BJ (cell line): ENCODE data around the gene VPS37D. TPM values are rescaled to one million over a fixed set of nuclear protein-coding genes. Genes with fewer than 3 reads are reported as not detected.

Source experiments
- CTCF ChIA-PET: fragments of 350-600 bp; formaldehyde crosslinking; extraction: SDS; loops from one replicate; lab custom pipeline; 2021; ENCODE audit warnings: antibody characterized with exemption, inconsistent platforms; lab: Yijun Ruan, JAX
- POLR2A ChIA-PET: fragments of 300-600 bp; sonication (Branson Sonifier 250); formaldehyde crosslinking; extraction: SDS; loops from one replicate; lab custom pipeline; 2021; ENCODE audit warnings: antibody characterized with exemption; lab: Charles Lee
- DNase-seq: peaks from one replicate; pipeline ENCODE4 v3.0.0-alpha.2; 2011; ENCODE audit warnings: low read depth
- H3K27me3 ChIP-seq: 2 replicates; pipeline ENCODE4 v1.6.0; 2011; ENCODE audit warnings: low read length; ENCODE audit not compliant: control insufficient read depth, insufficient read depth
- H3K36me3 ChIP-seq: 2 replicates; pipeline ENCODE4 v1.5.1; 2011; ENCODE audit warnings: low read length; ENCODE audit not compliant: control insufficient read depth, insufficient read depth
- H3K4me3 ChIP-seq: 2 replicates; pipeline ENCODE4 v1.5.1; 2011; ENCODE audit warnings: low read depth, mild to moderate bottlenecking, control low read depth, low read length
- polyA plus RNA-seq: library from polyadenylated mRNA; depleted of rRNA; stranded (reverse); fragments of >200 nt; gene quantifications from 2 replicates; pipeline ENCODE4 v1.2.3, GENCODE V29; 2011
- TF ChIP-seq, protein P1 (sequence below): IDR thresholded peaks from 2 replicates; pipeline ENCODE4 v1.5.1; 2011; ENCODE audit warnings: low read depth, mild to moderate bottlenecking, control low read depth, inconsistent platforms, low read length, moderate library complexity; ENCODE audit not compliant: insufficient read depth

VPS37D gene
- polyA plus RNA-seq, 1 experiment, result 3.3 TPM

- Histone ChIP-seq H3K36me3 (peaks cover 21% of the 10 kb centered on the region), H3K27me3 (no peaks in the 10 kb centered on the region), H3K4me3 (no peak overlapping the region)
- ChIA-PET POLR2A (interaction anchor here (0.6 kb wide), 1 partner anchor 58 kb away, joined by 3 read pairs; no protein-coding TSS in a partner anchor), CTCF (interaction anchor here (0.7 to 0.9 kb wide), 3 partner anchors 10 to 30 kb away, joined by 3 to 5 read pairs (median 3); no protein-coding TSS in a partner anchor)
- no peak for DNase-seq
- TF ChIP-seq, protein P1, sequence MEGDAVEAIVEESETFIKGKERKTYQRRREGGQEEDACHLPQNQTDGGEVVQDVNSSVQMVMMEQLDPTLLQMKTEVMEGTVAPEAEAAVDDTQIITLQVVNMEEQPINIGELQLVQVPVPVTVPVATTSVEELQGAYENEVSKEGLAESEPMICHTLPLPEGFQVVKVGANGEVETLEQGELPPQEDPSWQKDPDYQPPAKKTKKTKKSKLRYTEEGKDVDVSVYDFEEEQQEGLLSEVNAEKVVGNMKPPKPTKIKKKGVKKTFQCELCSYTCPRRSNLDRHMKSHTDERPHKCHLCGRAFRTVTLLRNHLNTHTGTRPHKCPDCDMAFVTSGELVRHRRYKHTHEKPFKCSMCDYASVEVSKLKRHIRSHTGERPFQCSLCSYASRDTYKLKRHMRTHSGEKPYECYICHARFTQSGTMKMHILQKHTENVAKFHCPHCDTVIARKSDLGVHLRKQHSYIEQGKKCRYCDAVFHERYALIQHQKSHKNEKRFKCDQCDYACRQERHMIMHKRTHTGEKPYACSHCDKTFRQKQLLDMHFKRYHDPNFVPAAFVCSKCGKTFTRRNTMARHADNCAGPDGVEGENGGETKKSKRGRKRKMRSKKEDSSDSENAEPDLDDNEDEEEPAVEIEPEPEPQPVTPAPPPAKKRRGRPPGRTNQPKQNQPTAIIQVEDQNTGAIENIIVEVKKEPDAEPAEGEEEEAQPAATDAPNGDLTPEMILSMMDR, result no peak
These were observed 37.3 kb downstream of the VPS37D start for GRCh38 chr7:73704640-73705550.

DNA sequence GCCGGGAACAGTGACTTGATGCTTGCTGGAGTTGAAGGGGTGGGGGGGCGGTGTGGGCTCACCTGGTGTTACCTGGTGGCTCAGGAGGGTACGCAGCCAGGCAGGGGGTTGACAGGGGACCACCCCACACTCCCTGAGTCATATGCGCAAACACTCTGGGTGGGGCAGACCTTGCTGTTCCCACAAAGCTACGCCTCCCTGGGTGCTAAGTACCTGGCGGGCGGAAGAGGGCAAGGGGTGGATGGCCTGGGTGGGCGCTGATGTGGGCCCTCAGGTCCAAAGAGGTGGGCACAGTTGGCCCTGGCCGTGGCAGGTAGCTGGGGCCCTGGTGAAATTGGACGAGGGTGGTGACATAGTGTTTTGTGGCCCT is 37.9 kb downstream of the VPS37D start:
- no peaks in the 10 kb centered on the region for H3K27me3 ChIP-seq
- POLR2A ChIA-PET, result no interaction called here
- DNase-seq, result no peak
- TF ChIP-seq, protein P1, result no peak
- CTCF ChIA-PET, result interaction anchor here (0.6 to 1.8 kb wide), 6 partner anchors 9 to 98 kb away, joined by 3 to 7 read pairs (median 3); no protein-coding TSS in a partner anchor
- no peak overlapping the region for H3K4me3 ChIP-seq
- H3K36me3 ChIP-seq, result peaks cover 20% of the 10 kb centered on the region

DNA sequence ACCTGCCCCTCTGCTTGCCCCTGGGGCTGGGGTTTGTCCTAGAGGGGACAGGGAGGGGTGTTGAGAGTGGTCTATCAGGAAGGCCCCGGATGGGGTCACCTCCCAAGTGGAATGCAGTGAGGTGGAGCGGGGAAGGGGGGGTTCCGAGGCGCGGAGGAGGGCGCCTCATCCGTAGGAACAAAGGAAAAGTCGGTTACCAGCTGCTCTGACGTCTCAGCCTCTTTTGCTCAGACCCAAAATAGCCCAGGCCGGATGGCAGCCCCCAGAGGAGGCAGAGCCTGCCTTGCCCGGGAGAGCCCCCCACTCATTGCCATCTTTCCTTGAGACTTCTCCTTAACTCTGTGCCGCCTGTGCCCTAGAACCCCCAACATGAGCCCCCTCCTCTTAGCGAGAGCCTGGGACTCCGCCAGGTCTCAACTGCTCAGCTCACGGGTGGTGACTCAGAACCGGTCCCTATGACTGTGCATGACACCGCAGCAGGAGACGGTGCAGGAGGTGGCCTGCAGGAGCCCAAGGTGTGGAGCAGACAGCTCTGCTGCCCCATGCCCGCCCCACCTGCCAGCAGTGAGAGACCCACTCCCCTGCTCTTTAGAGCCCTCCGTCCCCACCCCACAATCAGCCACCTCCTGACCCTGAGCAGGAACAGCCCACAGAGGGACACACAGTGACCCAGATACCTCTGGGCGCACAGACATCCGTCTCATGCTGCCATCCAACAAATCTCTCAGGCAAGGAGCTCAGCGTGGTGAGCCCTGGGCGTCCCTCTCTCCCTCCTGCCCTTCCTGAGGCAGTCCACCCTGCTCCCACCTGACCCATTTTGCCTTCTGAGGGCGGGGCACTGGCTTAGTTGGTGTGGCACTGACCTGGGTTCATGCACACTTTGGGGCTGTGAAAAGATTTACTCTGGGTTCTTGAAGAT is 38.8 kb downstream of the VPS37D start:
- no peak for DNase-seq
- Histone ChIP-seq H3K4me3 (no peak overlapping the region), H3K36me3 (peaks cover 20% of the 10 kb centered on the region), H3K27me3 (no peaks in the 10 kb centered on the region)
- CTCF ChIA-PET, result interaction anchor here (0.6 to 1.8 kb wide), 8 partner anchors 10 to 99 kb away, joined by 3 to 7 read pairs (median 3); partner anchors contain the start of gene VPS37D
- TF ChIP-seq, protein P1, result no peak
- POLR2A ChIA-PET, result no interaction called here

- no peaks in the 10 kb centered on the region for H3K27me3 ChIP-seq
- CTCF ChIA-PET, result interaction anchor here (0.6 to 1.8 kb wide), 4 partner anchors 10 to 100 kb away, joined by 3 to 7 read pairs (median 4); partner anchors contain the start of gene VPS37D
- TF ChIP-seq, protein P1, result no peak
- DNase-seq, result no peak
- H3K36me3 ChIP-seq, result peaks cover 16% of the 10 kb centered on the region
- POLR2A ChIA-PET, result no interaction called here
- no peak overlapping the region for H3K4me3 ChIP-seq
These were observed 39.5 kb downstream of the VPS37D start for GRCh38 chr7:73707045-73707631.
